Midbrain (tissue), 1 donor: ENCODE measurements around the gene ASCL2.

Experiments used
- DNase-seq: peaks from one replicate; lab custom pipeline; 2025; lab: John Stamatoyannopoulos, UW

ASCL2 gene

GRCh38 chr11:2270322-2271076 is at the start of gene ASCL2:
ASCL2 (minus strand) TSS chr11:2270588; CDS start chr11:2270332, 256 bp downstream.
- DNase-seq, result no peak

- DNase-seq, result no peak
Measured at GRCh38 chr11:2319791-2320472, 49.5 kb upstream of the ASCL2 start.

DNA sequence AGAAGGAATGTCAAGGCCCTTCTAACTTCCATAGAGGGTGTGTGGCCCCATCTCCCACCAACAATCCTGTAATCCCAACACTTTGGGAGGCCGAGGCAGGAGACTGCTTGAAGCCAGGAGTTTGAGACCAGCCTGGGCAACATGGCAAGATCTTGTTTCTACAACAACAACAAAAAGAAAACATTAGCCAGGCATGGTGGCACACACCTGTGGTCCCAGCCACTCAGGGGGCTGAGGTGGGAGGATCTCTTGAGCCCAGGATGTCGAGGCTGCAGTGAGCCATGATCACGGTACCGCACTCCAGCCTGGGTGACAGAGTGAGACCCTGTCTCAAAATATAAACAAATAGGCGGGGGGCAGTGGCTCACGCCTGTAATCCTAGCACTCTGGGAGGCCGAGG is 48.3 kb upstream of the ASCL2 start:
- DNase-seq, result no peak

GRCh38 chr11:2318123-2318522 is 47.7 kb upstream of the ASCL2 start:
- DNase-seq, result no peak

DNA sequence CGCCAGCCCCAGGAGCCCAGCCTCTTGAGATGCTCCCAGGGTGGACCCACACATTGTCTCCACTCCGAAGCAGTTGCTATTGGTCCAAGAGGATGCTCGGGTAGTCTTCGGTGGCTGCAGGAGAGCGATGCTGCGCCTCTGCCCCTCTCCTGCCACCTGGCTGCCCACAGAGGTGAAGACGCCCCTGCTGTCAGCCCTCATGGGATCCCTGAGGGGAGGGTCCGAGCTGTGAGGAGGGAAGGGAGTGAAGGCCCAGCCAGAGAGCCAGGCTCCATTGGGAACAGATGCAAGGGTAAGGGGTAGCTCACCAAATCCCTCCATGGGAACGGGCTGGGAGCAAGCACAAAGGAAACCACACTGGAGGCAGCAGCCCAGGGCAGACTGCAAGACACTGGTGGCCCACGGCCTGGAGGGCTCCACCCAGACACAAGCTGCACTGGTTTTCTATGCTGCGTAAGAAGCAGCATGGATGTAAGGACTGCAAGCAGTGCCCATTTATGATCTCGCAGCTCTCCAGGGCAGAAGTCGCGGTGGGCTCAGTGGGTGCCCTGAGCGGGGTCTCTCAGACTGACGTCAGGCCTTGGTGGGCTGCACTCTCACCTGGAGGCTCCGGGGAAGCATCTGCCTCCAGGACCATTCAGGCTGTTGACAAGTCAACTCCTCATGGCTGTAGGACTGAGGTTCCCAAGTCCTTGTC is 47.1 kb upstream of the ASCL2 start:
- DNase-seq, result no peak

GRCh38 chr11:2316963-2317244 is 46.5 kb upstream of the ASCL2 start:
- DNase-seq, result no peak

DNA sequence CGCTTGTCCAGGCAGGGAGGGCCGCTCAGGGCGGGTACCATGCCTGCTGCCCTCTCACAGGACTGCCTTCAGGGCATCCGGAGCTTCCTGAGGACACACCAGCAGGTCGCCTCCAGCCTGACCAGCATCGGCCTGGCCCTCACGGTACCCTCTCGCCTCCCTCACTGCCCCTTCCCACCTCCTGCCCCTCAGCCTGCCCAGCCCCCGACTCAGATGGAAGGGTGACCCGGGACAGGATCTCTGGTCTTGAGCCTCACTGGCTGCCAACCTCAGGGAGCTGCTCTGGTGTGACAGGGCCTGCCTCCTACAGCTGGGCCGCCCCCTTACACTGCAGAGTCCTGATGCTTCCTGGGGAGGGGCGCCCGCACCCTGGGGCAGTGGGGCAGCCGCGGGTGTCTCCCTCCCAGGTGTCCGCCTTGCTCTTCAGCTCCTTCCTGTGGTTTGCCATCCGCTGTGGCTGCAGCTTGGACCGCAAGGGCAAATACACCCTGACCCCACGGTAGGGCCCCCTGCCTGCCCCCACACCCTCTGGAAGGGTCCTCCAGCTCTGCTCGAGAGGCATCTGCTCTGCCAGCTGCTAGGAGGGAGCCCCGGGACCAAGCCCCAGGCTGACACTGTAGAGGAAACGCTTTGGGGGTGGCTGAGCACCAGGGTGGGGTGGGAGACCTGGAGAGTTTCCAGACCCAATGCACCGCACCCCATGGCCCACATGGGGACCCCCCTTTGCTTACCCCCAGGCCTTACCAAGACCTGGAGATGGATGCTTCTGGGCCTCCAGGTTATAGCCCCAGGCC is 46.0 kb upstream of the ASCL2 start:
- no peak for DNase-seq

DNA sequence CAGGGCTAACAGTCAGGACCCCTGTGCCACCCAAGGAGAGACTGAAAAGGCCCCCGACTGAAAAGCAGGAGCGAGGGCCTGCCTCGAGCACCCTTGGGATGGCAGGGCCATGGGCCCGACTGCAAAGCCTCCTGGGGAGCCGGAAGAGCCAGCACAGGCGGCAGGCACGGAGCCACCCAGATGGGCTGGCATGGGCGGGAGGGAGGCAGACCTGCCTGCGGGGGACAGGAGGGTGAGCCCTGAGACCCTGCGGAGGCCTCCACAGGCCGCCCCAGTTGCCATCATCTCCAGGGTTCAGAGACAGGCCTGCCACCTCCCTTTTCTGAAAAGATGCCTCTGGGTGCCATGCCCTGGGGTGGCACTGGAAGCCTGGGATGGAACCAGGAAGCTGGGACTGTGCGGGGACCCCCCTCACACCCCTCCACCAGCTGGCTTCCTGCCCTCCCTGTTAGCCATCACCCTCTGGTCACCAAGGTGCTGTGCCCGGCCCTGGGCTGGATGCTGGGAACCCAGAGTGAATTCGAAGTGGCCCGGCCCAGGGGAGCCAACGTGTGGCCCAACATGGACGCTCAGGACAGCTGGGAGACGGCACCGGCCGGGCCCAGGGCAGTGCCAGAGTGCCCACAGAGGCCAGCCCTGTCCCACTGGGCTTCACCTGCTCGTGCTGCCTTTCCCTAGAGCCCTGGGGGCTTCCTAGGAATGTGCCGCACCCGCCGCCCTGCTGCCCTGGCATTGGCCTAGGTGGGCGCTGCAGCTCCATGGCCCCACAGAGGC is 45.2 kb upstream of the ASCL2 start:
- peak; percentile 47 for DNase-seq

- peak; percentile 76 for DNase-seq
Measured at GRCh38 chr11:2314525-2315394, 44.4 kb upstream of the ASCL2 start.

- no peak for DNase-seq
Measured at GRCh38 chr11:2314136-2314524, 43.7 kb upstream of the ASCL2 start.

DNA sequence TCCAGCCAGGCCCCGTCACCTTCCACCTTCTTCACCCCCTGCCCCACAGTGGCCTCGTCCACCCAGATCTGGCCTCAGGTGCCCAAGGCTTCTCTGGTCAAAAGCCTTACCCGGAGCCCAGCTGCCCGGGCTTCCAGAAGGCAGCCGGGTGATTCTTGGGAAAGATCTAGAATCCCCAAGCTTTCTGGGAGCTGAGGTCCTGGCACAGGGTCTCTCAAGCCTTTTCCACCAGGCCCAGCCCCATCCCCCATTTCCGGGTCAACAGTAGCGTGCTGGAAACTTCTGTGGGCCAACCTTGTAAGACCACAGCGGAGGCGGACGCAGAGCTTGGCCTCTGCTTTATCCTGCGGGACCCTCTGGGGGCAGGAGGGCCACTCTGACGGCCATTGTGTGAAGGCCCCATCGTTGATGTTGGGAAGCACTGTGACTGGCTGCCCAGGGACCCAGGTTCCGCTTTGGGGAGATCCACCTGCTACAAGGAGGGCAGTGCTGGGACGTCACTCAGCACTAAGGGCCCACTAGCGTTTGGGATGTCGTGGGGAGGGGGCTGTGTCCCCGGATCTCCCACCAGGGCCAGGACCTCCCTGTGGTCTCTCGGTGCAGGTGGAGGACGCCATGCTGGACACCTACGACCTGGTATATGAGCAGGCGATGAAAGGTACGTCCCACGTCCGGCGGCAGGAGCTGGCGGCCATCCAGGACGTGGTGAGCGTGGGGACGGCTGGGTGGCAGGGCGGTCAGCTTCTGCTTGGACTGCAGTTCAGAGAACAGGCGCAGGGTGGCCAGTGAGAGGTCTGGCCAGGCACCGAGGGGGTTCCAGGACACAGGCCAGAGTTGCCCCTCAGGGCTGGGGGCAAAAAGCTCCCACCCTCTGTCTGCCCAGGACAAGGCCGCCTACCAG is 42.9 kb upstream of the ASCL2 start:
- no peak for DNase-seq

DNA sequence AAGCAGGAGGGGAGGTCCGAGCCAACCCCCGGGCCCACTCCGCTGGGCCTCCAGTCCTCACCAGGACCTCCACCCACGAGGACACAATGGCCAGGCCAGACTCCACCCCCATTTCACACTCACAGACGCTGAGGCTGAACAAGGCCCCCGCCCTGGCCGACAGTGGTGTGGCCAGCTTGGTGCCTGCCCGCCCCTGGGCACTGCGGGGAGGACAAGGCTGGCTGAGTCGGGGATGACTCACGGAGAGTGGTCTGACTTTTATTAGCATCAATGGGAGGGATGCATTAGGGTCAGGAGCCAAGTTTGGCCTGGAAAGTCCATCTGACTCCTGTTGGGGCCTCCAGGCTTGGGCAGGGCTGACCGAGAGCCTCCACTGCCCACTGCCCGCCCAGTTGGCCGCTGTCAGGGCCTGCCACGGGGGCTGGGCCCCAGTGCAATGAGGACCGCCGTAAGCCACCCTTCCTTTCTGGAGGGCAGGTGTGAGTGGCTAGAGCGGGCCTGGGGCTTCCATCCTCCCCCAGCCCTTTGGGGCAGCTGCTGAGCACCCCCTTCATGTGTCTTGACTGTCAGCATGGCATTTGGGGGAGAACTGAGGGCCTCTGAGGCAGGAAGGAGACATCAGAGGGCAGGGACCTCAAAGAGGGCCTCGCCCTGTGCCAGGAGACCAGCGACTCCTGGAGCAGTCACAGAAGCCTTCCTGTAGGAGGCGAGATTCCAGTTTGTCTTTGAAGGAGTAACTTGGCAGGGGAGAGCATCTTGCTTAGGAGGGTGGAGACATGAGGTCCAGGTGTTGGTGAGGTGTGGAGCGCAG is 42.0 kb upstream of the ASCL2 start:
- no peak for DNase-seq

- DNase-seq, result no peak
Measured at GRCh38 chr11:2311353-2312133, 41.2 kb upstream of the ASCL2 start.

- no peak for DNase-seq
Measured at GRCh38 chr11:2310786-2311352, 40.5 kb upstream of the ASCL2 start.

- no peak for DNase-seq
Measured at GRCh38 chr11:2310073-2310785, 39.8 kb upstream of the ASCL2 start.

- DNase-seq, result no peak
Measured at GRCh38 chr11:2309251-2310072, 39.1 kb upstream of the ASCL2 start.
